ENCODE data around the gene UCN2. TPM values are rescaled to one million over a fixed set of nuclear protein-coding genes. Genes with fewer than 3 reads are reported as not detected.

UCN2 gene
- total and polyA plus RNA-seq, 2 of the 8 experiments (the other 6 are each of a cell fraction or from before 2014, with no cell fraction given), result 0.14 TPM; not detected in 1

- POLR2A ChIA-PET (ENCODE audit: partially characterized antibody), result interaction anchor here (0.7 to 1.6 kb wide), 3 partner anchors 9 to 97 kb away, joined by 3 to 5 read pairs (median 3); partner anchors contain the start of gene CCDC51
- H2BK5ac ChIP-seq (ENCODE audit: low read depth, low read length), result no peak overlapping the region
- H4K8ac ChIP-seq (ENCODE audit: extremely low read depth, insufficient read depth, low read length), result no peak overlapping the region
- DNase-seq (ENCODE audit: low read depth in 1 of 2, low spot score in 2 of 2) (no peak), FAIRE-seq (no peak)
- H3K23ac ChIP-seq (ENCODE audit: insufficient read length), result no peak overlapping the region
- no peak overlapping the region for H3K27ac ChIP-seq (ENCODE audit: low read depth, low read length)
- H3K9me3 ChIP-seq (ENCODE audit: insufficient read depth in 2 of 2, low read depth in 1 of 2, low read length in 1 of 2), result no peaks in the 10 kb centered on the region
- H4K20me1 ChIP-seq (replicated peaks in 1 of 2; ENCODE audit: control insufficient read depth in 1 of 2, insufficient read depth in 2 of 2, low read length in 2 of 2), result peaks cover 0 to 4% of the 10 kb centered on the region in 2 experiments
- H2BK120ac ChIP-seq (replicated peaks; ENCODE audit: low read depth, low read length), result no peak overlapping the region
- H3K36me3 ChIP-seq (ENCODE audit: control insufficient read depth in 2 of 4, insufficient read depth in 4 of 4, low read length in 3 of 4), result peaks cover 2 to 35% (median 23%) of the 10 kb centered on the region in 4 experiments; a peak in 7 of 8 replicates
- no peak overlapping the region for H4K91ac ChIP-seq (replicated peaks; ENCODE audit: insufficient read length, low read length)
- H3K79me2 ChIP-seq (ENCODE audit: control insufficient read depth in 1 of 2, insufficient read depth in 2 of 2, low read length in 2 of 2), result no peaks in the 10 kb centered on the region
- no peak overlapping the region for H2AFZ ChIP-seq (ENCODE audit: low read length)
- 93% methylated on average over 19 of the region's 19 CpGs; no CpG with 5 or more reads in 1 of the 2 experiments for WGBS, 2 experiments (ENCODE audit: extremely low coverage in 1 of 2, insufficient coverage in 1 of 2, insufficient read length in 1 of 2, insufficient replicate concordance in 2 of 2, low coverage in 1 of 2, low lambda C conversion rate in 2 of 2, missing lambda C conversion rate in 1 of 2)
- no peaks in the 10 kb centered on the region for H3K4me1 ChIP-seq (replicated peaks in 1 of 4; ENCODE audit: control insufficient read depth in 3 of 4, insufficient read depth in 4 of 4, low read length in 3 of 4)
- no peak overlapping the region for H2BK15ac ChIP-seq (ENCODE audit: low read length)
- H3K4ac ChIP-seq (replicated peaks; ENCODE audit: insufficient read length, low read depth, low read length), result no peak overlapping the region
- no peaks in the 10 kb centered on the region for H3K79me1 ChIP-seq (ENCODE audit: low read depth, low read length)
- H3K18ac ChIP-seq (ENCODE audit: extremely low read depth, low read length), result no peak overlapping the region
- no peak overlapping the region for H3K56ac ChIP-seq (replicated peaks; ENCODE audit: insufficient read length, low read depth, low read length)
- no peaks in the 10 kb centered on the region; the same call in 1 of the 2 replicates for H3K23me2 ChIP-seq (ENCODE audit: low read depth, low read length)
- H3K27me3 ChIP-seq (replicated peaks in 1 of 4; ENCODE audit: control insufficient read depth in 3 of 4, extremely low read depth in 1 of 4, insufficient read depth in 3 of 4, low read length in 3 of 4), result no peaks in the 10 kb centered on the region
- H3K9ac ChIP-seq (replicated peaks in 1 of 4; ENCODE audit: extremely low read depth in 1 of 4, low read depth in 3 of 4, low read length in 3 of 4), result no peak overlapping the region
- H2AK5ac ChIP-seq (ENCODE audit: low read depth, low read length), result no peak overlapping the region
- CTCF ChIA-PET (ENCODE audit: partially characterized antibody), result interaction anchor here (0.8 to 4.1 kb wide), 7 partner anchors 13 to 135 kb away, joined by 3 to 21 read pairs (median 4); no protein-coding TSS in a partner anchor
- no peak overlapping the region for H3K4me3 ChIP-seq (ENCODE audit: extremely low read depth in 1 of 4, insufficient read depth in 2 of 4, low read depth in 3 of 4, low read length in 4 of 4)
- H3K14ac ChIP-seq (ENCODE audit: insufficient read length), result no peak overlapping the region
- H3K4me2 ChIP-seq (ENCODE audit: insufficient read depth in 1 of 2, low read depth in 2 of 2, low read length in 2 of 2), result no peak overlapping the region
- H2BK20ac ChIP-seq (ENCODE audit: low read length), result no peak overlapping the region
- no peak overlapping the region for H4K5ac ChIP-seq (ENCODE audit: insufficient read length, low read depth, low read length)
- TF ChIP-seq RXRA (IDR thresholded peaks at IDR 0.05; ENCODE audit: insufficient read depth, low read depth, low read length) (no peak), BACH1 (IDR thresholded peaks at IDR 0.05; ENCODE audit: low read length) (no peak), CHD2 (IDR thresholded peaks at IDR 0.05; ENCODE audit: low read length) (no peak), KDM5A (IDR thresholded peaks at IDR 0.05; ENCODE audit: low read length) (no peak), GTF2F1 (IDR thresholded peaks at IDR 0.05; ENCODE audit: borderline replicate concordance, low read depth, low read length) (no peak), SRF (IDR thresholded peaks at IDR 0.05; ENCODE audit: low read depth, low read length) (no peak), POU5F1 (IDR thresholded peaks at IDR 0.05; ENCODE audit: low read depth, low read length) (no peak), TAF1 (IDR thresholded peaks at IDR 0.05; ENCODE audit: low read depth, low read length) (no peak), FOSL1 (IDR thresholded peaks at IDR 0.05; ENCODE audit: insufficient read depth, low read depth, low read length) (no peak), SIX5 (IDR thresholded peaks at IDR 0.05; ENCODE audit: low read depth, low read length) (no peak), POLR2AphosphoS5 (IDR thresholded peaks at IDR 0.05; ENCODE audit: low read depth, low read length) (no peak), ATF3 (IDR thresholded peaks at IDR 0.05; ENCODE audit: insufficient read depth, low read depth, low read length) (no peak), NRF1 (IDR thresholded peaks at IDR 0.05; ENCODE audit: low read depth, low read length) (no peak)
- no peak overlapping the region for H2BK12ac ChIP-seq (ENCODE audit: low read depth, low read length)
Measured at GRCh38 chr3:48536116-48536515, 27.5 kb downstream of the UCN2 start.

Measured in H1 (cell line).